GM19395 (cell line): ENCODE data around the gene PITX1.
"Not testable (repeated sequence)": the region's sequence is repeated elsewhere in the genome, so short reads cannot be mapped to it uniquely, and the experiment has no call there.

Experiments used
- ATAC-seq: cut with Tn5 transposase; IDR thresholded peaks from one replicate; pipeline ENCODE4 v1.9.1; 2021; ENCODE audit warnings: mild to moderate bottlenecking, moderate library complexity; ENCODE audit not compliant: unreplicated experiment

The PITX1 gene

GRCh38 chr5:135011355-135012032 lies 22.5 kb downstream of the PITX1 start:
- no peak for ATAC-seq

GRCh38 chr5:135010502-135011354 lies 23.3 kb downstream of the PITX1 start:
- no peak for ATAC-seq

DNA sequence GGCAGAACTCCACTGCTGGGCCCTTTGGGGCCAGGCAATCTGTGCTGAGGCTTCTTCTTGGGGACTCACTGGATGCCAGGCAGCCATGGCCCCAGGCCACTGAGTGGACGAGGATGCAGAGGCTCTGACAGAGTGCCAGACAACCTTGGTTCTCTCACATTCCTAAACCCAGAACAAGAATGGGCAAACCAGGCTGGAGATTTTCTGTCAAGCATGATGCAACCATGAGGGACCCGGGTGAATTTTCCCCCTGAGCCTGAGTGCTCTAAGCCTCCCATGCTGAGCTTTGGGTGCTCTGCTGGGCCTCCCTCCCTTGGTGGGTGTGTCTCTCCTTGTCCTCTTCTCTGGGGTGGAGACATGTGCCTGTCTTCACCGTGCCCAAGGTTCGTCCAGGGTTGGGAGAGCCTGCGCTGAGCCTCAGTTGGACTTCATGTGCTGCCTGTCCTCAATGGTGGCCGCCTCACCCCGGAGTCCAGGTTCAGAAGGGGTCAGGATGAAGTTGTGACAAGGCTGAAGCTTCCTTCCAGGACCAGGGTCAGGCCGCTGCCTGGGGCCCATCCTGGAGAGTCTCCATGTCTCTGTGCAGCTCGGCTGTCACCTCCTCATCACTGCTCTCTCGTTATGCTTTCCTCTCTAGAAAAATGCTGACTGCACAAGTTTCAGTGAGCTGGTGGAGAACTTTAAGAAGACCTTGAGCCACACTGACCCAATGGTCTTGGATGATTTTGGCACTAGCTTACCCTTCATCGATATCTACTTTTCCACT lies 24.1 kb downstream of the PITX1 start:
- no peak for ATAC-seq

DNA sequence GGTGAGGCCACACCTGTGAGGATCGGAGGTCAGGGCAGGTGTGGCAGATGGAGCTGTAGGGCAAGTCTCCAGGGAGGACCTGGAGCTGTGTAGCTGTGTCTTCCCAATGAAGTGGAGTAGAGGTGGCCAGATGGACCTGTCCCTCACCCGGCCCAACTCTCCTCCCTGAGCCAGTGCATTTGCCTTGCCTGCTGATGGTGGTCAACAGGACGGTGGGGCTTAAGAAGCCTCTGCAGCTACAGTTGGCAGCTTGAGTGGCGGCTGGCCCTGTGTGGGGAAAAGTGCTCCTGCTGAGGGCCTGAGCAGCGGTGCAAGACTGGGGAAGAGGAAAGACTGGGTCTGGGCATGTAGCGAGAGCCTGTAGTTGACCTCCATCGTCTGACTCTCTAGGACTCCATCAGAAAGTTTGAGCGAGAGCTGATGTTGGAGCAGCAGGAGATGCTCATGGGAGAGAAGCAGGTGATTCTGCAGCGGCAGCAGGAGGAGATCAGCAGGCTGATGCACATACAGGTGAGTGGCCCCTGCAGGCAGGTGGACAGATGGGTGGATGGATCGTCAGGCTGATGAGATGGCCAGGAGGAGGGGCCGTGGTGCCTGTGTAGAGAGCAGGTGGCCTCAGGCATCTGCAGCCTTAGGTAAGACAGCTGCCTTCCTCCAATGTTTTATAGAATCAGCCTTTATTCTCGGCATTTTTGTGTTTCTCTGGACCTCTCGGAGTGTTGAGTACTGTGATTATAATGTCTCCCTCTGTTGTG lies 24.9 kb downstream of the PITX1 start:
- no peak for ATAC-seq

GRCh38 chr5:135008556-135008955 lies 25.5 kb downstream of the PITX1 start:
- ATAC-seq = no peak

GRCh38 chr5:135007749-135008363 lies 26.2 kb downstream of the PITX1 start:
- no peak for ATAC-seq

- ATAC-seq = no peak
Observed at GRCh38 chr5:135007305-135007704, 26.7 kb downstream of the PITX1 start.

- no peak for ATAC-seq
Observed at GRCh38 chr5:135005076-135005475, 29.0 kb downstream of the PITX1 start.

- ATAC-seq = no peak
Observed at GRCh38 chr5:135004376-135004775, 29.7 kb downstream of the PITX1 start.

GRCh38 chr5:134998068-134998467 lies 36.0 kb downstream of the PITX1 start:
- not testable (repeated sequence) for ATAC-seq

- ATAC-seq = no peak
Observed at GRCh38 chr5:134997015-134997414, 37.0 kb downstream of the PITX1 start.

GRCh38 chr5:134995850-134996402 lies 38.1 kb downstream of the PITX1 start:
- ATAC-seq = no peak

- ATAC-seq = no peak
Observed at GRCh38 chr5:134994560-134995156, 39.4 kb downstream of the PITX1 start.

DNA sequence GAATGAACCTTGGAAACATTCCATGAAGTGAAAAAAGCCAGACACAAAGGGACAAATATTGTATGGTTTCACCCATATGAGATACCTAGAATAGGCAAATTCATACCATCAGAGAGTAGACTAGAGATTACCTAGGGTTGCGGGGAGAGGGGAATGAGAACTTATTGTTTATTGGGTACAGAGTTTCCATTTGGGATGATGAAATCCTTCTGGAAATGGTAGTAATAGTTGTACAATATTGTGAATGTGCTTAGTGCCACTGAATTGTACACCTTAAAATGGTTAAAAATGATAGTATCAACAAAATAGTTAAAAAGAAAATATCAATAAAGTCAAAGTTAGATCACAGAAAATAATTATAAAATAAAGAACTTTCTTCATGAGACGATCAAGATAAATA lies 40.9 kb downstream of the PITX1 start:
- ATAC-seq = no peak

DNA sequence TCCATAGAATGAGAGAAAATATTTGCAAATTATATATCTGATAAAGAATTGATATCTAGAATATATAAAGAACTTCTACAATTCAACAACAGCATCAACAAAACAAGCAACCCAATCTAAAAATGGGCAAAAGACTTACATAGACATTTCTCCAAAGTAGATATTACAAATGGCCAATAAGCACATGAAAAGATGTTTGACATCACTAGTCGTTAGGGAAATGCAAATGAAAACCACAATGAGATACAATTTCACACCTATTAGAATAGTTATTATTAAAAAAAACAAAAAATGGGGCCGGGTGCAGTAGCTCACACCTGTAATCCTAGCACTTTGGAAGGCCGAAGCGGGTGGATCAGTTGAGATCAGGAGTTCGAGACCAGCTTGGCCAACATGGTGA lies 41.9 kb downstream of the PITX1 start:
- no peak for ATAC-seq

DNA sequence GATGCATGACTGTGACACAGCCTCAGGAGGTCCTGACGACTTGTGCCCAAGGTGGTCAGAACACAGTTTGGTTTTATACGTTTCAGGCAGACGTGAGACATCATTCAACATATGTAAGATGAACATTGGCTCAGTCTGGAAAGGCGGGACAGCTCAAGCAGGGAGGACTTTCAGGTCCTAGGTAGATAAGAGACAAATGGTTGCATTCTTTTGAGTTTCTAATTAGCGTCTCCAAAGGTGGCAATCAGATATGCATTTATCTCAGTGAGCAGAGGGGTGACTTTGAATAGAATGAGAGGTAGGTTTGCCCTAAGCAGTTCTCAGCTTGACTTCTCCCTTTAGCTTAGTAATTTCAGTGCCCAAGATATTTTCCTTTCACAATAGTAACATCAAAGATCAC lies 43.8 kb downstream of the PITX1 start:
- ATAC-seq = not testable (repeated sequence)

DNA sequence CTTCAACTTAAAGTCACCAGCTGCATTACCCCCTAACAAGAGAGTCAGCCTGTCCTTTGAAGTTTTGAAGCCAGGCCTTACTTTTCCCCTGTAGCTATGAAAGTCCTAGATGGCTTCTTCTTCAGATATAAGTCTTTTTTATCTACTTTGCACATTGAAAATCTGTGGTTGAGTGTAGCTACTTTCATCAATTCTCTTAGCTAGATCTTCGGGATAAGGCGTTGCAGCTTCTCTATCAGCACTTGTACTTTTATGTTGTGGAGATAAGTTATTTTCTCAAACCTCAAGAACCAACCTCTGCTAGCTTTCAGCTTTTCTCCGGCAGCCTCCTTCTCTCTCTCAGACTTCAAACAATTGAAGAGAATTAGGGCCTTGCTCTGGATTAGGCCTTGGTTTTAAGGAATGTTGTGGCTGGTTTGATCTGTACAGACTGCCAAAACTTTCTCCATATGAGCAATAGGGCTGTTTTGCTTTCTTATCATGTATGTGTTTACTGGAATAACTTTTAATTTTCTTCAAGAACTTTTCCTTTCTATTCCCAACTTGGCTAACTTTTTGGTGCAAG lies 44.7 kb downstream of the PITX1 start:
- no peak for ATAC-seq

- no peak for ATAC-seq
Observed at GRCh38 chr5:134982230-134982629, 51.8 kb downstream of the PITX1 start.

GRCh38 chr5:134979416-134979815 lies 54.6 kb downstream of the PITX1 start:
- ATAC-seq = no peak
